WERI-Rb-1 (cell line): Measurements from ENCODE around the gene CTNNA3.

ENCODE experiments used
- DNase-seq: peaks from one replicate; pipeline ENCODE4 v3.0.0-alpha.2; 2020
- H3K27ac ChIP-seq: fragments of 250-450 bp; sonication (Bioruptor Pico); 2 replicates; pipeline ENCODE4 v1.5.1; 2020; ENCODE audit warnings: mild to moderate bottlenecking, moderate library complexity
- H3K27me3 ChIP-seq: fragments of 250-450 bp; sonication (Bioruptor Pico); 2 replicates; pipeline ENCODE4 v1.5.1; 2021; ENCODE audit warnings: mild to moderate bottlenecking, low read depth, moderate library complexity; ENCODE audit not compliant: insufficient read depth, severe bottlenecking
- H3K36me3 ChIP-seq: fragments of 250-450 bp; sonication (Bioruptor Pico); 2 replicates; pipeline ENCODE4 v1.5.1; 2020; ENCODE audit warnings: mild to moderate bottlenecking, moderate library complexity
- H3K4me3 ChIP-seq: 2 replicates; pipeline ENCODE4 v1.5.1; 2011; ENCODE audit warnings: low read depth, mild to moderate bottlenecking, control low read depth, low read length
- H3K9me3 ChIP-seq: fragments of 250-450 bp; sonication (Bioruptor Pico); 2 replicates; pipeline ENCODE4 v1.5.1; 2021; ENCODE audit warnings: mild to moderate bottlenecking, moderate library complexity; ENCODE audit not compliant: severe bottlenecking
- CTCF ChIP-seq: IDR thresholded peaks from 2 replicates; pipeline ENCODE4 v1.5.1; 2011; ENCODE audit warnings: low read depth, mild to moderate bottlenecking, control low read depth, inconsistent platforms, low read length

CTNNA3 gene

GRCh38 chr10:66642217-66642616 lies 1053.8 kb downstream of the CTNNA3 start:
- Histone ChIP-seq H3K36me3 (no peaks in the 10 kb centered on the region), H3K4me3 (no peak overlapping the region), H3K27ac (no peak overlapping the region), H3K9me3 (no peaks in the 10 kb centered on the region), H3K27me3 (no peaks in the 10 kb centered on the region)
- no peak for TF ChIP-seq CTCF
- no peak for DNase-seq

GRCh38 chr10:66639371-66639770 lies 1056.6 kb downstream of the CTNNA3 start:
- H3K27me3 ChIP-seq, result no peaks in the 10 kb centered on the region
- TF ChIP-seq CTCF, result no peak
- no peak overlapping the region for H3K4me3 ChIP-seq
- H3K36me3 ChIP-seq, result no peaks in the 10 kb centered on the region
- no peaks in the 10 kb centered on the region for H3K9me3 ChIP-seq
- no peak for DNase-seq
- no peak overlapping the region for H3K27ac ChIP-seq

DNA sequence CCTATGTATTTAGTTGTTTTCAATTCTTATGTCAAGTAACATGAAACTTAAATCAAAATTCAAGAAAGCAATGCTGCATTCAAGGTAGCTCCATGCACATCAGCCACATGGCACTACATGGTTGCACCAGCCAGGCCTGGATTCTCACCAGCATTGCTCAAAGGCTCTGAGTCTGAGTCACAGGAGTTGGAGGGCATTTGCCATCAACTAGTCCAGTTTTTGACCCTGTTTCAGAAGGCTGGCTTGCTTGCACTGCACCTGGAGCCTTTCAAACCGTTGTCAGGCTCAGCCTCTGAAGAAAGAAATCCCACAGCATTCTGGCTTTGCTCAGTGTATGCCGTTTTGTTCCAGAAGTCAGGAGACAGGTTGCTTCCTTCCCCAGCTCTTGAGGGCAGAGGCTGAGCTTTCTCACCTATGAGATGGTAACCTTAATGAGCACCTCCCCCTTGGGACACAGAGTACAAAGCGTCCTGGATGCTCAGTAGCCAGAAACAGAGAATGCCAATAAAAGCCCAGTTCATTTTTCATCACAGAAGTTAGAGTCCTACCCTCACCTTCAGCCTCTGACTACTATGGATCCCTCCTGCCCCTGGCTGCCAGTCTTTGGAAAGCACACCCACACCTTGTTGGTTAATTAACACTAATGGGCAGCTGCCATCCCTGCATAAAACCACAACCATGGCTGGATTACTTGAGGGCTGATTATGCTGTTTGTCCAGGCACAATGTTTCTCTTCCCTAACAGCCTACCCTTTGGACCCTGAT lies 1058.5 kb downstream of the CTNNA3 start:
- TF ChIP-seq CTCF, result no peak
- Histone ChIP-seq H3K9me3 (no peaks in the 10 kb centered on the region), H3K36me3 (no peaks in the 10 kb centered on the region), H3K27ac (no peak overlapping the region), H3K4me3 (no peak overlapping the region), H3K27me3 (no peaks in the 10 kb centered on the region)
- no peak for DNase-seq

GRCh38 chr10:66629996-66630395 lies 1066.0 kb downstream of the CTNNA3 start:
- no peak overlapping the region for H3K4me3 ChIP-seq
- no peaks in the 10 kb centered on the region for H3K36me3 ChIP-seq
- no peak for DNase-seq
- H3K9me3 ChIP-seq, result no peaks in the 10 kb centered on the region
- TF ChIP-seq CTCF, result no peak
- H3K27ac ChIP-seq, result no peak overlapping the region
- H3K27me3 ChIP-seq, result no peaks in the 10 kb centered on the region

- TF ChIP-seq CTCF, result peak; percentile 37
- Histone ChIP-seq H3K9me3 (no peaks in the 10 kb centered on the region), H3K36me3 (no peaks in the 10 kb centered on the region), H3K27me3 (no peaks in the 10 kb centered on the region), H3K4me3 (no peak overlapping the region), H3K27ac (no peak overlapping the region)
- DNase-seq, result peak; percentile 34
Observed at GRCh38 chr10:66627156-66627555, 1068.8 kb downstream of the CTNNA3 start.
